ENCODE results near the gene DIRAS3. TPM values are rescaled to one million over a fixed set of nuclear protein-coding genes. Genes with fewer than 3 reads are reported as not detected.

DIRAS3 gene
- total and polyA plus RNA-seq, 2 of the 8 experiments (the other 6 are each of a cell fraction or from before 2014, with no cell fraction given) = 0.11 TPM; not detected in 1

GRCh38 chr1:68085752-68086151 lies 35.3 kb upstream of the DIRAS3 start:
- H4K5ac ChIP-seq (ENCODE audit: insufficient read length, low read depth, low read length) = no peak overlapping the region
- H3K23ac ChIP-seq (ENCODE audit: insufficient read length) = no peak overlapping the region
- H3K4me1 ChIP-seq (replicated peaks in 1 of 4; ENCODE audit: control insufficient read depth in 3 of 4, insufficient read depth in 4 of 4, low read length in 3 of 4) = no peaks in the 10 kb centered on the region
- no peaks in the 10 kb centered on the region for H3K27me3 ChIP-seq (replicated peaks in 1 of 4; ENCODE audit: control insufficient read depth in 3 of 4, extremely low read depth in 1 of 4, insufficient read depth in 3 of 4, low read length in 3 of 4)
- 87% methylated on average over 1 of the region's 1 CpG; no CpG with 5 or more reads in 1 of the 2 experiments for WGBS, 2 experiments (ENCODE audit: extremely low coverage in 1 of 2, insufficient coverage in 1 of 2, insufficient read length in 1 of 2, insufficient replicate concordance in 2 of 2, low coverage in 1 of 2, low lambda C conversion rate in 2 of 2, missing lambda C conversion rate in 1 of 2)
- no peak overlapping the region for H3K14ac ChIP-seq (ENCODE audit: insufficient read length)
- ChIA-PET POLR2A (ENCODE audit: partially characterized antibody) (no interaction called here), CTCF (ENCODE audit: partially characterized antibody) (no interaction called here)
- no peaks in the 10 kb centered on the region for H3K9me3 ChIP-seq (ENCODE audit: insufficient read depth in 2 of 2, low read depth in 1 of 2, low read length in 1 of 2)
- FAIRE-seq = no peak
- no peak overlapping the region for H3K4me2 ChIP-seq (ENCODE audit: insufficient read depth in 1 of 2, low read depth in 2 of 2, low read length in 2 of 2)
- H2BK12ac ChIP-seq (ENCODE audit: low read depth, low read length) = no peak overlapping the region
- no peak overlapping the region for H3K27ac ChIP-seq (ENCODE audit: low read depth, low read length)
- no peaks in the 10 kb centered on the region for H3K36me3 ChIP-seq (ENCODE audit: control insufficient read depth in 2 of 4, insufficient read depth in 4 of 4, low read length in 3 of 4)
- DNase-seq (ENCODE audit: low read depth in 1 of 2, low spot score in 2 of 2) = no peak
- no peak overlapping the region for H2BK5ac ChIP-seq (ENCODE audit: low read depth, low read length)
- H3K23me2 ChIP-seq (ENCODE audit: low read depth, low read length) = no peaks in the 10 kb centered on the region
- H2BK20ac ChIP-seq (ENCODE audit: low read length) = no peak overlapping the region
- H3K56ac ChIP-seq (replicated peaks; ENCODE audit: insufficient read length, low read depth, low read length) = no peak overlapping the region
- no peak overlapping the region for H2BK15ac ChIP-seq (ENCODE audit: low read length)
- no peak overlapping the region for H4K91ac ChIP-seq (replicated peaks; ENCODE audit: insufficient read length, low read length)
- H4K20me1 ChIP-seq (replicated peaks in 1 of 2; ENCODE audit: control insufficient read depth in 1 of 2, insufficient read depth in 2 of 2, low read length in 2 of 2) = no peaks in the 10 kb centered on the region
- H3K4me3 ChIP-seq (ENCODE audit: extremely low read depth in 1 of 4, insufficient read depth in 2 of 4, low read depth in 3 of 4, low read length in 4 of 4) = no peak overlapping the region
- no peak overlapping the region for H2AFZ ChIP-seq (ENCODE audit: low read length)
- no peaks in the 10 kb centered on the region for H3K79me1 ChIP-seq (ENCODE audit: low read depth, low read length)
- H2AK5ac ChIP-seq (ENCODE audit: low read depth, low read length) = no peak overlapping the region
- H3K4ac ChIP-seq (replicated peaks; ENCODE audit: insufficient read length, low read depth, low read length) = no peak overlapping the region
- no peak overlapping the region for H2BK120ac ChIP-seq (replicated peaks; ENCODE audit: low read depth, low read length)
- no peak overlapping the region for H3K18ac ChIP-seq (ENCODE audit: extremely low read depth, low read length)
- H3K9ac ChIP-seq (replicated peaks in 1 of 4; ENCODE audit: extremely low read depth in 1 of 4, low read depth in 3 of 4, low read length in 3 of 4) = no peak overlapping the region
- H3K79me2 ChIP-seq (ENCODE audit: control insufficient read depth in 1 of 2, insufficient read depth in 2 of 2, low read length in 2 of 2) = no peaks in the 10 kb centered on the region
- H4K8ac ChIP-seq (ENCODE audit: extremely low read depth, insufficient read depth, low read length) = no peak overlapping the region
- TF ChIP-seq USF2 (IDR thresholded peaks at IDR 0.05; ENCODE audit: low read length) (no peak), TEAD4 (IDR thresholded peaks at IDR 0.05; ENCODE audit: low read depth, low read length) (0 out of 2 replicates have a peak, but pooled peaks have one; percentile 44), SIRT6 (IDR thresholded peaks at IDR 0.05; ENCODE audit: low read length) (no peak), MAFK (IDR thresholded peaks at IDR 0.05; ENCODE audit: low read depth, low read length) (no peak)
- TF ChIP-seq, protein P1, sequence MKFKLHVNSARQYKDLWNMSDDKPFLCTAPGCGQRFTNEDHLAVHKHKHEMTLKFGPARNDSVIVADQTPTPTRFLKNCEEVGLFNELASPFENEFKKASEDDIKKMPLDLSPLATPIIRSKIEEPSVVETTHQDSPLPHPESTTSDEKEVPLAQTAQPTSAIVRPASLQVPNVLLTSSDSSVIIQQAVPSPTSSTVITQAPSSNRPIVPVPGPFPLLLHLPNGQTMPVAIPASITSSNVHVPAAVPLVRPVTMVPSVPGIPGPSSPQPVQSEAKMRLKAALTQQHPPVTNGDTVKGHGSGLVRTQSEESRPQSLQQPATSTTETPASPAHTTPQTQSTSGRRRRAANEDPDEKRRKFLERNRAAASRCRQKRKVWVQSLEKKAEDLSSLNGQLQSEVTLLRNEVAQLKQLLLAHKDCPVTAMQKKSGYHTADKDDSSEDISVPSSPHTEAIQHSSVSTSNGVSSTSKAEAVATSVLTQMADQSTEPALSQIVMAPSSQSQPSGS (IDR thresholded peaks at IDR 0.05; ENCODE audit: low read length) = no peak

All from H1 (cell line).